K562 (cell line): ENCODE measurements around the gene C2orf92.

Experiments
- CBX1 ChIP-seq: sonication (generic); IDR thresholded peaks from 2 replicates; pipeline ENCODE4 v1.6.1; 2016; ENCODE audit warnings: antibody characterized with exemption, low read depth, mild to moderate bottlenecking
- CTCF ChIP-seq, 3 experiments: IDR thresholded peaks in 2 of 3; conservative IDR thresholded peaks in 1 of 3; 2 replicates each; pipeline ENCODE4 v1.5.1; 2011 to 2012; ENCODE audit warnings: low read length in 3 of 3, mild to moderate bottlenecking in 3 of 3, control low read depth in 2 of 3, improper control_type of control experiment in 1 of 3, inconsistent platforms in 1 of 3, low read depth in 1 of 3, mixed read lengths in 1 of 3, moderate library complexity in 1 of 3; ENCODE audit not compliant: insufficient read depth in 2 of 3
- HSF4 ChIP-seq: fragments of 250-450 bp; sonication (Bioruptor Pico); IDR thresholded peaks from 2 replicates; pipeline ENCODE4 v2.1.2; 2022; ENCODE audit warnings: mild to moderate bottlenecking, moderate library complexity, borderline replicate concordance
- JUNB ChIP-seq: fragments of 450-650 bp; formaldehyde crosslinking; conservative IDR thresholded peaks from 2 replicates; pipeline ENCODE4 v1.4.0; 2020; ENCODE audit warnings: mild to moderate bottlenecking
- REST ChIP-seq, 2 experiments: fragments of 450-650 bp; formaldehyde crosslinking in 1 of 2; IDR thresholded peaks; 2 replicates each; pipeline versions ENCODE4 v1.4.0 to v1.6.1; 2014 to 2020; ENCODE audit warnings: mild to moderate bottlenecking in 2 of 2, borderline replicate concordance in 1 of 2, low read depth in 1 of 2
- SIN3A ChIP-seq, 2 experiments: fragments of 150-350 bp in 1 of 2; IDR thresholded peaks; 2 replicates each; pipeline ENCODE4 v1.6.1; 2011 to 2016; ENCODE audit warnings: borderline replicate concordance in 2 of 2, low read depth in 2 of 2, low read length in 2 of 2, mild to moderate bottlenecking in 2 of 2, moderate library complexity in 2 of 2; ENCODE audit not compliant: control insufficient read depth in 1 of 2
- SIN3B ChIP-seq: fragments of 450-650 bp; IDR thresholded peaks from 2 replicates; pipeline ENCODE4 v1.6.1; 2017; ENCODE audit warnings: low read depth, mild to moderate bottlenecking, moderate library complexity
- SIRT6 ChIP-seq: IDR thresholded peaks from one replicate; pipeline ENCODE4 v1.6.1; 2012; ENCODE audit warnings: low read depth, mild to moderate bottlenecking, control low read depth, inconsistent platforms, low read length, moderate library complexity
- SMAD1 ChIP-seq: fragments of 150-350 bp; IDR thresholded peaks from 2 replicates; pipeline ENCODE4 v1.6.1; 2014; ENCODE audit warnings: low read length, low read depth; ENCODE audit not compliant: partially characterized antibody
- SMARCA4 ChIP-seq: fragments of 450-650 bp; IDR thresholded peaks from 2 replicates; pipeline ENCODE4 v1.6.1; 2016
- TBP ChIP-seq: optimal IDR thresholded peaks from 2 replicates; pipeline ENCODE3; 2011; ENCODE audit warnings: low read depth, low read length, improper control_type of control experiment
- ZBTB43 ChIP-seq: sonication (generic); formaldehyde crosslinking; IDR thresholded peaks from 2 replicates; pipeline ENCODE4 v1.8.0; 2023; ENCODE audit warnings: mild to moderate bottlenecking, missing genetic modification reagents
- ZEB2 ChIP-seq: fragments of 450-650 bp; IDR thresholded peaks from 2 replicates; pipeline ENCODE4 v1.6.1; 2016

- TF ChIP-seq SMAD1 (no peak), REST (IDR thresholded peaks at IDR 0.05; ENCODE audit: borderline replicate concordance) (no peak), REST (CRISPR knock-in tag; IDR thresholded peaks at IDR 0.05; ENCODE audit: low read depth) (no peak), SIN3A (IDR thresholded peaks at IDR 0.05; ENCODE audit: borderline replicate concordance in 2 of 2, control insufficient read depth in 1 of 2, low read depth in 2 of 2, low read length in 2 of 2) (no peak), SIN3B (no peak), SIRT6 (no peak), JUNB (CRISPR knock-in tag) (no peak), CBX1 (no peak), SMARCA4 (no peak; the same call in 1 of the 2 replicates), ZBTB43 (no peak), ZEB2 (no peak), CTCF (IDR thresholded peaks at IDR 0.05 in 2 of 3, conservative IDR thresholded peaks at IDR 0.05 in 1 of 3; ENCODE audit: insufficient read depth in 2 of 3, low read depth in 1 of 3, low read length in 3 of 3) (no peak), TBP (no peak), HSF4 (CRISPR knock-in tag) (no peak)
These were observed 4.4 kb downstream of the C2orf92 start for GRCh38 chr2:97673915-97674283.
